PC-3 (cell line): ENCODE data around the gene MLKL. TPM values are rescaled to one million over a fixed set of nuclear protein-coding genes. Genes with fewer than 3 reads are reported as not detected.

Experiments used
- ATAC-seq: fragments of 200-7000 bp; cut with Tn5 transposase; 2 replicates; pipeline ENCODE4 v1.9.1; 2020; ENCODE audit warnings: mild to moderate bottlenecking, moderate library complexity
- BruUV-seq: library from RNA; stranded (reverse); fragments of 400-500 nt; replicated peaks from 2 replicates; lab custom pipeline; 2021; lab: Mats Ljungman, UMichigan
- CTCF ChIA-PET: fragments of 300-600 bp; sonication (Branson Sonifier 250); formaldehyde crosslinking; loops from one replicate; lab custom pipeline; 2022; ENCODE audit warnings: antibody characterized with exemption; lab: Charles Lee
- POLR2A ChIA-PET: fragments of 300-600 bp; sonication (Branson Sonifier 250); formaldehyde crosslinking; loops from one replicate; lab custom pipeline; 2022; ENCODE audit warnings: antibody characterized with exemption; ENCODE audit not compliant: unreplicated experiment; lab: Charles Lee
- DNase-seq: peaks from one replicate; pipeline ENCODE4 v3.0.0-alpha.2; 2015
- H2AFZ ChIP-seq: fragments of 300-600 bp; sonication (generic); 2 replicates; pipeline ENCODE4 v1.6.0; 2016; ENCODE audit warnings: antibody characterized with exemption, low read length
- H3F3A ChIP-seq: fragments of 300-600 bp; sonication (generic); one replicate; pipeline ENCODE4 v1.6.0; 2017; ENCODE audit warnings: antibody characterized with exemption, low read length, control low read depth, mild to moderate bottlenecking; ENCODE audit not compliant: unreplicated experiment
- H3K27ac ChIP-seq: fragments of 300-600 bp; sonication (generic); 2 replicates; pipeline ENCODE4 v1.5.1; 2016; ENCODE audit warnings: mild to moderate bottlenecking, low read length
- H3K27me3 ChIP-seq: fragments of 300-600 bp; sonication (generic); 2 replicates; pipeline ENCODE4 v1.6.1; 2016; ENCODE audit warnings: low read length, mixed read lengths
- H3K36me3 ChIP-seq: fragments of 300-600 bp; sonication (generic); 2 replicates; pipeline ENCODE4 v1.6.1; 2016; ENCODE audit warnings: low read depth, mixed run types, low read length, mixed read lengths
- H3K4me1 ChIP-seq: fragments of 300-600 bp; sonication (generic); 2 replicates; pipeline ENCODE4 v1.5.1; 2016; ENCODE audit warnings: low read length; ENCODE audit not compliant: insufficient read depth
- H3K4me2 ChIP-seq: fragments of 300-600 bp; sonication (generic); 2 replicates; pipeline ENCODE4 v1.6.0; 2016; ENCODE audit warnings: low read length
- H3K4me3 ChIP-seq: fragments of 300-600 bp; sonication (generic); 2 replicates; pipeline ENCODE4 v1.5.1; 2016; ENCODE audit warnings: mild to moderate bottlenecking, low read length, mixed read lengths
- H3K79me2 ChIP-seq: fragments of 300-600 bp; sonication (generic); 2 replicates; pipeline ENCODE4 v1.6.1; 2017; ENCODE audit warnings: low read length, mixed read lengths
- H3K9ac ChIP-seq: fragments of 300-600 bp; sonication (generic); 2 replicates; pipeline ENCODE4 v1.6.0; 2016; ENCODE audit warnings: mild to moderate bottlenecking, low read length
- H3K9me2 ChIP-seq: fragments of 300-600 bp; sonication (generic); replicated peaks from 2 replicates; pipeline ENCODE4 v1.6.1; 2016; ENCODE audit warnings: mixed run types, low read length, mixed read lengths
- H3K9me3 ChIP-seq: fragments of 300-600 bp; sonication (generic); 2 replicates; pipeline ENCODE4 v1.6.1; 2016; ENCODE audit warnings: low read length, mixed read lengths
- H4K20me1 ChIP-seq: fragments of 300-600 bp; sonication (generic); 2 replicates; pipeline ENCODE4 v1.6.1; 2016; ENCODE audit warnings: low read length, mixed read lengths
- CTCF ChIP-seq: fragments of 300-600 bp; sonication (generic); conservative IDR thresholded peaks from 2 replicates; pipeline ENCODE4 v1.5.1; 2017; ENCODE audit warnings: antibody characterized with exemption, low read depth, mild to moderate bottlenecking, low read length
- EZH2 ChIP-seq: fragments of 300-600 bp; sonication (generic); IDR thresholded peaks from one replicate; pipeline ENCODE4 v1.6.1; 2017; ENCODE audit warnings: antibody characterized with exemption, mild to moderate bottlenecking, low read length; ENCODE audit not compliant: unreplicated experiment
- EZH2phosphoT487 ChIP-seq: fragments of 300-600 bp; sonication (generic); IDR thresholded peaks from 2 replicates; pipeline ENCODE4 v1.6.1; 2018; ENCODE audit warnings: mild to moderate bottlenecking, antibody characterized with exemption, low read length, borderline replicate concordance
- intact Hi-C: fragments of 100-400 bp; cut with micrococcal nuclease; formaldehyde crosslinking; loops from 2 replicates; pipeline ENCODE4 v1.9.0; 2023
- total RNA-seq: library from RNA; depleted of rRNA; stranded (reverse); fragments of >200 nt; gene quantifications from 2 replicates; pipeline ENCODE4 v1.2.3, GENCODE V29; 2014

The MLKL gene
- total RNA-seq, 1 experiment from 2014 or later: 30.9 TPM

- ATAC-seq (no peak), DNase-seq (no peak)
- no peaks in the 10 kb centered on the region for H4K20me1 ChIP-seq
- no peaks in the 10 kb centered on the region for H3K9me3 ChIP-seq
- no peaks in the 10 kb centered on the region for H3K79me2 ChIP-seq
- no peaks in the 10 kb centered on the region for H3K27me3 ChIP-seq
- H3K4me3 ChIP-seq: no peak overlapping the region
- TF ChIP-seq EZH2phosphoT487 (no peak), EZH2 (no peak), CTCF (no peak)
- no TSS peak for BruUV-seq
- H3F3A ChIP-seq: no peaks in the 10 kb centered on the region
- H3K4me1 ChIP-seq: peaks cover 12% of the 10 kb centered on the region
- ChIA-PET POLR2A (no interaction called here), CTCF (no interaction called here)
- no peaks in the 10 kb centered on the region for H3K9me2 ChIP-seq
- H3K9ac ChIP-seq: no peak overlapping the region
- H3K4me2 ChIP-seq: no peak overlapping the region
- no peaks in the 10 kb centered on the region for H3K36me3 ChIP-seq
- no peak overlapping the region for H3K27ac ChIP-seq
- H2AFZ ChIP-seq: no peak overlapping the region
- intact Hi-C loops: no loop called here
Measured at GRCh38 chr16:74748616-74749026, 48.0 kb upstream of the MLKL start.

- BruUV-seq: no TSS peak
- Histone ChIP-seq H3K4me1 (peaks cover 18% of the 10 kb centered on the region), H3K79me2 (no peaks in the 10 kb centered on the region), H2AFZ (no peak overlapping the region), H3K9me3 (no peaks in the 10 kb centered on the region), H4K20me1 (no peaks in the 10 kb centered on the region), H3K9ac (no peak overlapping the region), H3K27ac (no peak overlapping the region), H3K27me3 (no peaks in the 10 kb centered on the region), H3K4me2 (no peak overlapping the region), H3F3A (no peaks in the 10 kb centered on the region), H3K4me3 (no peak overlapping the region), H3K36me3 (no peaks in the 10 kb centered on the region), H3K9me2 (no peaks in the 10 kb centered on the region)
- ChIA-PET CTCF (no interaction called here), POLR2A (no interaction called here)
- ATAC-seq: no peak
- DNase-seq: no peak
- intact Hi-C loops: no loop called here
- no peak for TF ChIP-seq EZH2
- no peak for TF ChIP-seq CTCF
- no peak for TF ChIP-seq EZH2phosphoT487
Measured at GRCh38 chr16:74747716-74748615, 47.3 kb upstream of the MLKL start.

DNA sequence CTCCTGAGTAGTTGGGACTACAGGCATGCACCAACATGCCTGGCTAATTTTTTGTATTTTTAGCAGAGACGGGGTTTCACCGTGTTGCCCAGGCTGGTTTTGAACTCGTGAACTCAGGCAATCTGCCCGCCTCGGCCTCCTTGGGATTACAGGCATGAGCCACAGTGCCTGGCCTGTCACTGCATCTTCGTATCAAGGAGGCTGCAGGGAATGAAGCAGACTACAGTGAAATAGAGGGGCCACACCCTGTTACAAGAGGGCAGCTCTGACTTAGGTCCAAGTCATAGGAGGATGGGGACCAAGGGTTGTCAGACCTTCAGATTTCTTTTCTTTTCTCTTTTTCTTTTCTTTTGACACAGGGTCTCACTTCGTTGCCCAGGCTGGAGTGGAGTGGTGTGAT lies 45.3 kb upstream of the MLKL start:
- H3K36me3 ChIP-seq: no peaks in the 10 kb centered on the region
- no peak overlapping the region for H2AFZ ChIP-seq
- H3K27me3 ChIP-seq: no peaks in the 10 kb centered on the region
- no peak overlapping the region for H3K4me2 ChIP-seq
- H4K20me1 ChIP-seq: no peaks in the 10 kb centered on the region
- H3K9ac ChIP-seq: no peak overlapping the region
- no peaks in the 10 kb centered on the region for H3K79me2 ChIP-seq
- ChIA-PET CTCF (no interaction called here), POLR2A (no interaction called here)
- TF ChIP-seq CTCF (no peak), EZH2phosphoT487 (no peak), EZH2 (no peak)
- H3K4me3 ChIP-seq: no peak overlapping the region
- no peak overlapping the region for H3K27ac ChIP-seq
- no peaks in the 10 kb centered on the region for H3K9me2 ChIP-seq
- BruUV-seq: no TSS peak
- H3K9me3 ChIP-seq: no peaks in the 10 kb centered on the region
- peaks cover 36% of the 10 kb centered on the region for H3K4me1 ChIP-seq
- no peaks in the 10 kb centered on the region for H3F3A ChIP-seq
- DNase-seq (no peak), ATAC-seq (no peak)
- intact Hi-C loops: no loop called here
